K562 (cell line): ENCODE results near the gene IMMP2L.

Experiments
- SMC3 ChIP-seq: conservative IDR thresholded peaks from 2 replicates; pipeline ENCODE4 v1.6.1; 2011; ENCODE audit warnings: low read depth, low read length, improper control_type of control experiment; ENCODE audit not compliant: insufficient read depth
- SRF ChIP-seq, 2 experiments: fragments of 250-450, 450-650 bp in 1 of 2; sonication (Bioruptor Pico) in 1 of 2; sonication (generic) in 1 of 2; formaldehyde crosslinking; IDR thresholded peaks; 2 replicates each; pipeline versions ENCODE4 v1.5.0 to v1.5.1; 2020 to 2022; ENCODE audit warnings: mild to moderate bottlenecking in 1 of 2, missing genetic modification reagents in 1 of 2
- TAF1 ChIP-seq: IDR thresholded peaks from 2 replicates; pipeline ENCODE4 v1.6.1; 2011; ENCODE audit warnings: mild to moderate bottlenecking, low read length, moderate library complexity; ENCODE audit not compliant: insufficient read depth, control insufficient read depth, severe bottlenecking; ENCODE audit errors: extremely low read depth
- ZNF133 ChIP-seq: fragments of 250-450 bp; sonication (Bioruptor Pico); IDR thresholded peaks from 2 replicates; pipeline ENCODE4 v1.4.0; 2020; ENCODE audit warnings: mild to moderate bottlenecking

- TF ChIP-seq TAF1 (no peak), ZNF133 (CRISPR knock-in tag) (no peak), SRF (CRISPR knock-in tag; IDR thresholded peaks at IDR 0.05) (no peak), SMC3 (no peak)
Observed at GRCh38 chr7:110677405-110677804, 884.9 kb downstream of the IMMP2L start.
